HL-60 (cell line): ENCODE measurements around the gene ACAT1.

Source experiments
- DNase-seq, 2 experiments: peaks; one replicate each; pipeline ENCODE4 v3.0.0-alpha.2; 2010 to 2020; ENCODE audit warnings: low read depth in 1 of 2, low spot score in 1 of 2
- H3K27ac ChIP-seq: fragments of 250-450 bp; sonication (Bioruptor Pico); replicated peaks from 2 replicates; pipeline ENCODE4 v1.5.1; 2020; ENCODE audit warnings: mild to moderate bottlenecking, moderate library complexity
- H3K27me3 ChIP-seq: fragments of 250-450 bp; sonication (Bioruptor Pico); 2 replicates; pipeline ENCODE4 v1.5.1; 2021; ENCODE audit warnings: mild to moderate bottlenecking, moderate library complexity; ENCODE audit not compliant: insufficient read depth, poor library complexity, severe bottlenecking
- H3K4me3 ChIP-seq: replicated peaks from 2 replicates; pipeline ENCODE4 v1.5.1; 2011; ENCODE audit warnings: mild to moderate bottlenecking, control low read depth, low read length; ENCODE audit not compliant: insufficient read depth
- GABPA ChIP-seq: IDR thresholded peaks from 2 replicates; pipeline ENCODE4 v1.6.1; 2012; ENCODE audit warnings: low read depth
- POLR2AphosphoS5 ChIP-seq: IDR thresholded peaks from 2 replicates; pipeline ENCODE4 v1.6.1; 2012; ENCODE audit warnings: low read depth
- REST ChIP-seq: IDR thresholded peaks from 2 replicates; pipeline ENCODE4 v1.6.1; 2012; ENCODE audit warnings: low read depth; ENCODE audit not compliant: insufficient replicate concordance
- SPI1 ChIP-seq: IDR thresholded peaks from 2 replicates; pipeline ENCODE4 v1.6.1; 2012; ENCODE audit warnings: low read depth, mild to moderate bottlenecking, borderline replicate concordance
- TF ChIP-seq, protein P1 (sequence below): IDR thresholded peaks from one replicate; pipeline ENCODE4 v1.5.1; 2011; ENCODE audit warnings: low read length, control low read depth, inconsistent platforms; ENCODE audit not compliant: insufficient read depth

The ACAT1 gene

GRCh38 chr11:108144615-108145014 lies 23.2 kb downstream of the ACAT1 start:
- no peaks in the 10 kb centered on the region for H3K27me3 ChIP-seq
- no peak for DNase-seq
- TF ChIP-seq GABPA = no peak
- no peak for TF ChIP-seq REST
- no peak for TF ChIP-seq POLR2AphosphoS5
- TF ChIP-seq SPI1 = no peak
- TF ChIP-seq, protein P1, sequence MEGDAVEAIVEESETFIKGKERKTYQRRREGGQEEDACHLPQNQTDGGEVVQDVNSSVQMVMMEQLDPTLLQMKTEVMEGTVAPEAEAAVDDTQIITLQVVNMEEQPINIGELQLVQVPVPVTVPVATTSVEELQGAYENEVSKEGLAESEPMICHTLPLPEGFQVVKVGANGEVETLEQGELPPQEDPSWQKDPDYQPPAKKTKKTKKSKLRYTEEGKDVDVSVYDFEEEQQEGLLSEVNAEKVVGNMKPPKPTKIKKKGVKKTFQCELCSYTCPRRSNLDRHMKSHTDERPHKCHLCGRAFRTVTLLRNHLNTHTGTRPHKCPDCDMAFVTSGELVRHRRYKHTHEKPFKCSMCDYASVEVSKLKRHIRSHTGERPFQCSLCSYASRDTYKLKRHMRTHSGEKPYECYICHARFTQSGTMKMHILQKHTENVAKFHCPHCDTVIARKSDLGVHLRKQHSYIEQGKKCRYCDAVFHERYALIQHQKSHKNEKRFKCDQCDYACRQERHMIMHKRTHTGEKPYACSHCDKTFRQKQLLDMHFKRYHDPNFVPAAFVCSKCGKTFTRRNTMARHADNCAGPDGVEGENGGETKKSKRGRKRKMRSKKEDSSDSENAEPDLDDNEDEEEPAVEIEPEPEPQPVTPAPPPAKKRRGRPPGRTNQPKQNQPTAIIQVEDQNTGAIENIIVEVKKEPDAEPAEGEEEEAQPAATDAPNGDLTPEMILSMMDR = no peak
- H3K4me3 ChIP-seq = no peak overlapping the region
- H3K27ac ChIP-seq = no peak overlapping the region

DNA sequence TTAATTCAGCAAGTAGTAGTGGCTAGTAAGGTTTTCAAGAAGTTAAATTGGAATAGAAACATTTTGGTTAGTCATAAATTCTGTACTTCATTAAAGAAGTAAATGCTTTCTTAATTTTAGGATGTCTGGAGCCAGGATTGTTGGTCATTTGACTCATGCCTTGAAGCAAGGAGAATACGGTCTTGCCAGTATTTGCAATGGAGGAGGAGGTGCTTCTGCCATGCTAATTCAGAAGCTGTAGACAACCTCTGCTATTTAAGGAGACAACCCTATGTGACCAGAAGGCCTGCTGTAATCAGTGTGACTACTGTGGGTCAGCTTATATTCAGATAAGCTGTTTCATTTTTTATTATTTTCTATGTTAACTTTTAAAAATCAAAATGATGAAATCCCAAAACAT lies 25.8 kb downstream of the ACAT1 start:
- Histone ChIP-seq H3K27me3 (no peaks in the 10 kb centered on the region), H3K4me3 (no peak overlapping the region), H3K27ac (no peak overlapping the region)
- TF ChIP-seq, protein P1 = no peak
- no peak for TF ChIP-seq POLR2AphosphoS5
- TF ChIP-seq SPI1 = no peak
- DNase-seq = no peak

DNA sequence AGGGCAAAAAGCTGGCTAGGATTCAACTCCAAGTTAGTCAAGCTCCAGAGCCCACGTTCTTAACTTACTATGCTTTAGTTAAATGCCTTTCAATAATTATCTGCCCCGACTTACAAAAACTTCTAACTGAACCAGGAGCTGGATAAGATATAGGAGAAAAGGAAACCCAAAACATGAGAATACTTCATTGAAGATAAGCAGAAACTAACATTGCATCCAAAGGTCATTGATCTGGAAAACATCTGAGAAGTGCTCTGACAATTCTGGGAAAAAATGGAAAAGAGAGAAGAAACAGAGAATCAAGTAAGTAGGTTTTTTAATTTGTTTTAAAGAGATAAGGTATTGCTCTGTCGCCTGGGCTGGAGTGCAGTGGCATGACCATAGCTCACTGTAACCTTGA lies 27.2 kb downstream of the ACAT1 start:
- no peak for DNase-seq
- Histone ChIP-seq H3K27me3 (no peaks in the 10 kb centered on the region), H3K27ac (no peak overlapping the region), H3K4me3 (no peak overlapping the region)
- TF ChIP-seq, protein P1 = no peak
- TF ChIP-seq GABPA = no peak
- TF ChIP-seq SPI1 = no peak
- no peak for TF ChIP-seq POLR2AphosphoS5
- no peak for TF ChIP-seq REST

- no peaks in the 10 kb centered on the region for H3K27me3 ChIP-seq
- no peak for DNase-seq
- TF ChIP-seq, protein P1 = no peak
- no peak for TF ChIP-seq SPI1
- TF ChIP-seq GABPA = no peak
- no peak for TF ChIP-seq POLR2AphosphoS5
- no peak for TF ChIP-seq REST
- H3K4me3 ChIP-seq = no peak overlapping the region
- no peak overlapping the region for H3K27ac ChIP-seq
Measured at GRCh38 chr11:108154591-108154990, 33.2 kb downstream of the ACAT1 start.
